ENCODE data around the gene ADRB2.

- TF ChIP-seq CTCF (IDR thresholded peaks at IDR 0.05 in 2 of 3, conservative IDR thresholded peaks at IDR 0.05 in 1 of 3; ENCODE audit: control insufficient read depth in 2 of 3, extremely low read depth in 1 of 3, insufficient read depth in 1 of 3, low read depth in 3 of 3, low read length in 3 of 3) (no peak), ZNF274 (IDR thresholded peaks at IDR 0.05; ENCODE audit: insufficient read depth, insufficient read length) (no peak), ZNF24 (IDR thresholded peaks at IDR 0.05) (no peak), PKNOX1 (IDR thresholded peaks at IDR 0.05) (no peak), TCF12 (IDR thresholded peaks at IDR 0.05; ENCODE audit: low read depth, low read length) (no peak), TCF7 (IDR thresholded peaks at IDR 0.05; ENCODE audit: borderline replicate concordance) (no peak), MEF2A (IDR thresholded peaks at IDR 0.05; ENCODE audit: insufficient read depth, low read depth, low read length) (no peak), POLR2A (IDR thresholded peaks at IDR 0.05; ENCODE audit: low read depth, low read length) (no peak), CEBPB (IDR thresholded peaks at IDR 0.05; ENCODE audit: borderline replicate concordance in 1 of 2, low read depth in 2 of 2, low read length in 2 of 2) (no peak), NKRF (conservative IDR thresholded peaks at IDR 0.05) (no peak), SUZ12 (IDR thresholded peaks at IDR 0.05; ENCODE audit: unreplicated experiment) (no peak), NBN (IDR thresholded peaks at IDR 0.05) (no peak), CREB1 (IDR thresholded peaks at IDR 0.05; ENCODE audit: low read depth) (no peak), RELA (IDR thresholded peaks at IDR 0.05; ENCODE audit: borderline replicate concordance, partially characterized antibody) (no peak)
Observed at GRCh38 chr5:148853868-148854267, 27.5 kb downstream of the ADRB2 start.

Data from GM12878 (cell line).